ENCODE data around the gene MRPS14.
A peak's percentile ranks its signal among the peaks of the same experiment; 100 is the strongest.

MRPS14 gene

GRCh38 chr1:175019524-175019923, 3.7 kb downstream of the MRPS14 start:
- no peak for DNase-seq

DNA sequence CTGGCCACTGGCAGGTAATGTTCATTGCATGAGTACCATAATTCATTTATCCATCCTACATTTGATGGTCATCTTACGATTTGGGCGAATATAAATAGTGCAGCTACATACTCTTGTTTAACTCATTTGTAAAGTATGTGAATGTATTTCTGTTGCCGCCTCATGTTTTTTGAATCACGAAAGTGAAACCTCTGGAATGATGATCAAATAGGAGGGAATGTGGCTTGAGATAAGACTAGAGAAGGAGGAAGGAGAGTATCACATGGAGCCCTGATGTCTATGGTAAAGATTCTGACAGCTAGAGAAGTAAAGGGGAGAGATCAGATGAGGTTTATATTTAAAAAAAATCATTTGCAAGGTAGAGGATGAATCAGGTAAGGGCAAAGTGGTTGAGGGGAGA, 8.0 kb downstream of the MRPS14 start:
- DNase-seq, result peak; percentile 69

GRCh38 chr1:175013445-175013844, 9.8 kb downstream of the MRPS14 start:
- no peak for DNase-seq

DNA sequence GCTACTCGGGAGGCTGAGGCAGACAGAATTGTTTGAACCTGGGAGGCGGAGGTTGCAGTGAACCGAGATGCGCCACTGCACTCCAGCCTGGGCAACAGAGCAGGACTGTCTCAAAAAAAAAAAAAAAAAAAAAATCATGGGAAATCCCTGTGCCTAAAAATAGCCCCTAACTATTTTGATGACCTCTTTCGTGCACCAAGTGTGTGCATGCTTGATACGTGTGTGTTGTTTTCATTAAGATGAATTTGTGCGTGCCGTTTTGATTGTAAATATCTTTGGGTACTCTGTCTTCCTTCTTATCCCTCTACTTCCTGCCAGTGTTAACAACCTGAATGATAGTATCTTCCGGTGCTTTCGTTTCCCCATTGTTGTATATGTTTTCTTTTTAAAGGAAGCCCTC, 13.7 kb downstream of the MRPS14 start:
- no peak for DNase-seq

GRCh38 chr1:175005085-175005783, 18.0 kb downstream of the MRPS14 start:
- DNase-seq, result no peak

- no peak for DNase-seq
Observed at GRCh38 chr1:175003521-175003920, 19.7 kb downstream of the MRPS14 start.

DNA sequence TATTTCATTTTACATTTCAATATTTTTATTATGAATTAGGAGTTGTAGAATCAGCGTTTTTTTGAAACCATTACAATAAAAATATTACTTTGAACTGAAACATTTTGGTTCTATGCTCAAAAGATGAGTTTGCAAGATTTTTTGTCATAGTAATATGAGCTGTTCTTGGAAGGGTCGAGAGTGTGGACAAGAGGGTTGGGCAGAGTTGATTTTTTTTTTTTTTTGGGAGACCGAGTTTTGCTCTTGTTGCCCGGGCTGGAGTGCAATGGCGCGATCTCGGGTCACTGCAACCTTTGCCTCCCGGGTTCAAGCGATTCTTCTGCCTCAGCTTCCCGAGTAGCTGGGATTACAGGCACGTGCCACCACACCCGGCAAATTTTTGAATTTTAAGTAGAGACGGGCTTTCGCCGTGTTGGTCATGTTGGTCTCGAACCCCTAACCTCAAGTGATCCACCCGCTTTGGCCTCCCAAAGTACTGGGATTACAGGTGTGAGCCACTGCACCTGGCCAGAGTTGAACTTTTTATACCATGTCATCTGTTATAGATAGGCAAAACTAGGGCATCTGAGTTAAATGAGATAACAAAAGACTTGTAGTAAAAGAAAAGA, 20.2 kb downstream of the MRPS14 start:
- DNase-seq, result no peak

GRCh38 chr1:175000697-175001187, 22.5 kb downstream of the MRPS14 start:
- DNase-seq, result no peak

DNA sequence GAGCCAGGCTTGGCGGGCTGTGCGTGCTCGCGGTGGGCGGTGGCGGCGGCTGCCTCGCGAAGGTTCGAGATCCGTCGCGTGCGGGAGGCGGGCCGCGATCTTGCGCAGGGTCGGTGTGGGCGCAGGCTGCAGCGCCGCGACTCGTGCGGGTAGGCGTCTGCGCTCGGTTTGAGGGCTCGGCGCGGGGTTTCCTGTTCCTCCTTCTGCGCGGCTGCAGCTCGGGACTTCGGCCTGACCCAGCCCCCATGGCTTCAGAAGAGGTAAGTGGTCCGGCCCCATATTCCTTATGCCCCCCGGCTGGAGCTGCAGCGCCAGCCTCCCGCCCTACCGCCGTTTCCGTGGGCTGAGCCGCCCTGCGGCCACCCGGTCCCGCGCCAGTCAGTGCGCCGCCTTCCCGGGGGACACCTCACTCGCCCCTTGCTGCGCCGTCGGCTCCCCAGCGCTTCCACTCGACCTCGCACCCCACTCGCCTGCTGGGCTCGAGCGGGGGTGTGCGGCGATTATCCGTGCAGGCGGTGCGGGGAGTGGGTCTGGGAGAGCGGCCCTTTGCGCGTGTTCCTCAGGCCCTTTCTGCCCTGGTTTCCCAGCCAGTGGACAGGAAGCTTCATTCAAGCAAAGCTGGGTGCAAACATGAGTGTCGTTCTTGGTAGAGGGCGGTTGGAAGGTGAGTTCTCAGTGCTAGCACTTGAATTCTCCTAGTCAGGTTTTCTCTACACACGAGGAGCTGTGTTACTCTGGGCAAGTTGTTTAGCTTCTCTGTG, 23.1 kb downstream of the MRPS14 start, which contains the start of gene CACYBP:
CACYBP (plus strand) TSS at position 12 of the 761 bp plus-strand sequence; CDS start at position 246, 234 bp downstream.
- DNase-seq, result peak; percentile 17

- peak; percentile 100 for DNase-seq
Observed at GRCh38 chr1:174999216-174999935, 23.8 kb downstream of the MRPS14 start.

DNA sequence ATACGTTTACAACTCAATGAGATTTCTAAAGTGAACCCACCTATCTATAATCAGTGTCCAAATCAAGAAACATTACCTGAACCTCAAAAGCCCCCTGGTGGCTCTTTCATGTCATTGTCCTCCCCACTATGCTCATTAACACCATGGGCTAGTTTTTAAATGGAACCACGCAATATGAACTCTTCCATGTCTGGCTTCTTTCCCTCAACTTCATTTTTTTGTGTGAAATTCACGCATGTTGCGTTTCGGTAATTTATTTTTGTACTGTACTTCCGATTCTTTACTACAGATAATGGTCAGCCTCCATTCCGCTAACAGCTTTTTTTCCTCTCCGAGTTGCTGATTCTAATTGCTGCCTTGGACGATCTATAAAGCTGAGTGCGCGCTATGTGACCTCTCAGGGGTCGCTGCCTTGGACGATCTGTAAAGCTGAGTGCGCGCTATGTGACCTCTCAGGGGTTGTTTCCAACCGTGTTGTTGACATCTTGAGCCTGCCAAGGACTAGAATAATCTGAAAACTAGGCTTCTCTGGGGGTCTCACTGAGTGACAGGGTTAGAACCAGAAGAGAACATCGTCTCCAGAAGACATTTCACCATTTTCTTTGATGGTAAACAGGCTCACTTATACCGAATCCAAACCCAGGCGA, 24.5 kb downstream of the MRPS14 start:
- peak; percentile 66 for DNase-seq

- no peak for DNase-seq
Observed at GRCh38 chr1:174997041-174997440, 26.2 kb downstream of the MRPS14 start.

DNA sequence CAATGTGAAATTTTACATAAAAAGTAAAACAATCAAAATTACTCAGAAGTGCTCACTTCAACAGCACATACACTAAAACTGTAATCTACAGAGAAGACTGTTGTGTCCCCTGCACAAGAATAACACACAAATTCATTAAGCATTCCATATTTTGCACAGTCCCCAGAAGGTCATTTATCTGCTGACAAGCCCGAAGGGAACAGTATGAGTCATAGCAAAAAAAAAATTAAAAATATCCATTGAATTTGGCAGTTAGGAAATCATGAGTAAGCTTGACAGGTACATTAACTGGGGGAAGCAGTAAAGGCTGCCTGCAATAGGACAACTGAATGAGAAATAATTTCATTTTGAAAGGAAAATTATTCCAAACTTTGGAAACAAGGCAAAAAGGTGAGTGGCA, 26.7 kb downstream of the MRPS14 start:
- DNase-seq, result peak; percentile 18

DNA sequence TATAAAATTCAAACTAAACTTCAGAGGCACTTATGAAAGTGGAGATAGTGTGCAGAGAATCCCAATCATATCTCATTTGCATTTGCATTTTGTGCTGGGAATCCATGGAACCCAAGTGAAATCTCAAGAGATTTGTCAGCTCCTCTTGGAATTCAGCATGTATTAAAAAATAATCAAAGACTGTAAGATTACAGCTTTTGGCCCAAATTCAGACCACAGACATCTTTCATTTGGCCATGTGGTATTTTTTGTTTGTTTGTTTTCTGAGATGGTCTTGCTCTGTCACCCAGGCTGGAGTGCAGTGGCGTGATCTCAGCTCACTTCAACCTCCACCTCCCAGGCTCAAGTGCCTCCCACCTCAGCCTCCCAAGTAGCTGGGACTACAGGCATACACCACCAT, 27.3 kb downstream of the MRPS14 start:
- DNase-seq, result no peak

GRCh38 chr1:174995121-174995520, 28.1 kb downstream of the MRPS14 start:
- DNase-seq, result no peak

DNA sequence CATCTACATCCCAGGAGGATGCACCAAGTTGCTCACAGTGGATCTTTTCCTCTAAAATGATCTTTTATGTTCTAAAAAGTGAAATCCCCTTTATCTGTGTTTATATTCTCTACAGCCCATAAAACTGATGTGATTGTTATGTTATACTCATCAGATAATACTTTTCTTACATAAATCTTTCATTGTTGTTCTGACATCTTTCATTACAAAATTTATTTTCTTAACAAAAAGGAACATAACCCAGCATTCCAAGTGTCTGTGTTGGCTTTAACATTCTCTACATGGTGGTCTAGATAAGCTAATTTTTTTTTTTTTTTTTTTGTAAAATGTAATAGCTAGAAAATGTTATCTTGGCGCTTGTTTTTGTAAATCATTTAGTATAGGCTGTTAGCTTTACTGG, 31.8 kb downstream of the MRPS14 start:
- no peak for DNase-seq

DNA sequence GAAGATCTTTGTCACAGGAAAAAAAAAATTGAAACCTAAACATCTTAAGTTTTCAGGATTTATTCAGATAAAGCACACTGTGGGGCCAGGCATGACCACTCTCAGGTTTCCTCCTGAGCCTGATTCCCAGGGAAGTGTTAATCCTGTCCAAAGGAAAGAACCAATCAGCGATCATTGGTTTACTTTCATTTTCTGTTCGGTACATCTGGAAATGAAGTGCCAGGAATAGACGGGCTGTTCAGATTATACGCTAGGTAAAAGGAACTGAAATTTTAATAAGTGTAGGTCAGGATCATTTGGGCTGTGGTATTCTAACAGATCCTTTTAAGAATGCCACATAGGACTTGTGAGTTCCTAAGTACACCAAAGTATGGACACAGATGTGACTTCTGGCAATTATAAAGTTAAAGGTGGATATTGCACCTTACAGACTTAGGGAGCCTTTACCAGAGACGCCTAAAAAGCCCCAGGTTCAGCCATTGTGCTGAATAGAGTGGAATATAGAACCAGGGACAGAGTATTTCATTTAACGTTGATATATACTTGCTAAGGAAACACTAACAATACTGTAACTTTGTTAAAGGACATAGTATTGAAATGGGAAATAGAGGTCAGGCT, 32.7 kb downstream of the MRPS14 start:
- peak; percentile 44 for DNase-seq

GRCh38 chr1:174989536-174990220, 33.5 kb downstream of the MRPS14 start:
- no peak for DNase-seq

GRCh38 chr1:174988986-174989385, 34.2 kb downstream of the MRPS14 start:
- no peak for DNase-seq

- no peak for DNase-seq
Observed at GRCh38 chr1:174988539-174988938, 34.7 kb downstream of the MRPS14 start.

GRCh38 chr1:174984952-174985351, 38.3 kb downstream of the MRPS14 start:
- DNase-seq, result no peak
